CD4-positive, alpha-beta T cell treated with Interleukin-2 at 100 ng/mL for 4 hours (primary cell): ENCODE measurements around the gene GCLC.

ENCODE experiments used
- DNase-seq: peaks from one replicate; pipeline ENCODE4 v3.0.0-alpha.2; 2020; ENCODE audit warnings: low spot score

The GCLC gene

GRCh38 chr6:53447865-53448264, 97.0 kb downstream of the GCLC start:
- DNase-seq: no peak
